Measurements from ENCODE around the gene RELL1. TPM values are rescaled to one million over a fixed set of nuclear protein-coding genes. Genes with fewer than 3 reads are reported as not detected.

RELL1 gene
- total RNA-seq, 1 donor from 2014 or later: 45.8 TPM

DNA sequence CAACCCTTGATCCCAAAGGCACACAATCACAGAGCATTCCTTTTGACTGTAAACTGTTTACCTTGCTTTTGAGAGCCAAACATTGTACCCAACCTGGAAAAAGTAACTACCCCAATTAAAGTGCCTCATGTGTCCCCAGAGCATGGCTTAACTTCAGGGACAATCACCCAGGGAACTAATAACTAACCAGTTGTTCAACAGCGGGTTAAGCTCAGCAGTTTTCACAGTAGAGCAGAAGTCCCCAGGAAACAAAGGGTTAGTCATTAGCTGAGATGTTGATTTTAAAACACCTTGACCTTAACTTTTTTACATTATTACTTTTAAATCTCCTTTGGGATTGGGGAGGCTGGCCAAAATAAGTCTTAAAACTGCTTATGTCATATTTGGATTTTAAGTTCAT, 94.8 kb downstream of the RELL1 start:
- no peaks in the 10 kb centered on the region for H3K27me3 Mint-ChIP-seq
- H3K9me3 Mint-ChIP-seq: no peaks in the 10 kb centered on the region
- no peak for DNase-seq (ENCODE audit: extremely low spot score, unreplicated experiment)
- TF ChIP-seq, protein P1, sequence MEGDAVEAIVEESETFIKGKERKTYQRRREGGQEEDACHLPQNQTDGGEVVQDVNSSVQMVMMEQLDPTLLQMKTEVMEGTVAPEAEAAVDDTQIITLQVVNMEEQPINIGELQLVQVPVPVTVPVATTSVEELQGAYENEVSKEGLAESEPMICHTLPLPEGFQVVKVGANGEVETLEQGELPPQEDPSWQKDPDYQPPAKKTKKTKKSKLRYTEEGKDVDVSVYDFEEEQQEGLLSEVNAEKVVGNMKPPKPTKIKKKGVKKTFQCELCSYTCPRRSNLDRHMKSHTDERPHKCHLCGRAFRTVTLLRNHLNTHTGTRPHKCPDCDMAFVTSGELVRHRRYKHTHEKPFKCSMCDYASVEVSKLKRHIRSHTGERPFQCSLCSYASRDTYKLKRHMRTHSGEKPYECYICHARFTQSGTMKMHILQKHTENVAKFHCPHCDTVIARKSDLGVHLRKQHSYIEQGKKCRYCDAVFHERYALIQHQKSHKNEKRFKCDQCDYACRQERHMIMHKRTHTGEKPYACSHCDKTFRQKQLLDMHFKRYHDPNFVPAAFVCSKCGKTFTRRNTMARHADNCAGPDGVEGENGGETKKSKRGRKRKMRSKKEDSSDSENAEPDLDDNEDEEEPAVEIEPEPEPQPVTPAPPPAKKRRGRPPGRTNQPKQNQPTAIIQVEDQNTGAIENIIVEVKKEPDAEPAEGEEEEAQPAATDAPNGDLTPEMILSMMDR (conservative IDR thresholded peaks at IDR 0.05): no peak
- peaks cover 9% of the 10 kb centered on the region for H3K36me3 Mint-ChIP-seq
- H3K4me3 Mint-ChIP-seq: no peak overlapping the region
- H3K4me1 Mint-ChIP-seq (ENCODE audit: unreplicated experiment): peaks cover 10% of the 10 kb centered on the region
- no peak overlapping the region for H3K27ac Mint-ChIP-seq

- H3K27ac Mint-ChIP-seq: no peak overlapping the region
- no peaks in the 10 kb centered on the region for H3K27me3 Mint-ChIP-seq
- no peak overlapping the region for H3K4me3 Mint-ChIP-seq
- DNase-seq (ENCODE audit: extremely low spot score, unreplicated experiment): no peak
- no peaks in the 10 kb centered on the region for H3K9me3 Mint-ChIP-seq
- peaks cover 9% of the 10 kb centered on the region for H3K36me3 Mint-ChIP-seq
- TF ChIP-seq, protein P1 (conservative IDR thresholded peaks at IDR 0.05): no peak
- H3K4me1 Mint-ChIP-seq (ENCODE audit: unreplicated experiment): peaks cover 10% of the 10 kb centered on the region
Measured at GRCh38 chr4:37590016-37590415, 96.2 kb downstream of the RELL1 start.

GRCh38 chr4:37588150-37588549, 98.0 kb downstream of the RELL1 start:
- H3K27ac Mint-ChIP-seq: no peak overlapping the region

DNA sequence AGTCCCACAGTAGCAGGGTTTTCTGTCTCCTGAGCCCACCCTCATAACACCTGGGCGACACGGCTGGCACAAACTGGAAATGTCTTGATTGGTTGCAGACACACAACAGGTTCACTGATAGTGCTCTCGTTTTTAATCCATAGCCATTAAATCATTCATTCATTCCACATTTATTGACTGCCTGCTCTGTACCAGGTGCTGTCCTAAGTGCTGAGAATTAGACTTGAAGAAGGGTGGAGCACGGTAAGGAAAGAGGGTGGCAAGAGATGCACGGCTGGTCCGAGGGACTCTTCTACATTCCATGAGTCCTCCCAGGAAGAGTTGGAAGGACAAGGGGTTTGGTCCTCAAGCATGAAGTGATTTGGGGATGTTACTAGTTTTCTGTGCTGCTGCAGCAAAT, 100.0 kb downstream of the RELL1 start:
- TF ChIP-seq, protein P1 (conservative IDR thresholded peaks at IDR 0.05): no peak
- no peaks in the 10 kb centered on the region for H3K9me3 Mint-ChIP-seq
- peaks cover 20% of the 10 kb centered on the region for H3K36me3 Mint-ChIP-seq
- DNase-seq (ENCODE audit: extremely low spot score, unreplicated experiment): no peak
- no peak overlapping the region for H3K27ac Mint-ChIP-seq
- H3K27me3 Mint-ChIP-seq: peaks cover 3% of the 10 kb centered on the region
- H3K4me1 Mint-ChIP-seq (ENCODE audit: unreplicated experiment): peaks cover 15% of the 10 kb centered on the region
- no peak overlapping the region for H3K4me3 Mint-ChIP-seq

More at GRCh38 chr4:37588150-37588549, 98.0 kb downstream of the RELL1 start:
- peaks cover 13% of the 10 kb centered on the region for H3K36me3 Mint-ChIP-seq
- no peak overlapping the region for H3K4me3 Mint-ChIP-seq
- no peak for DNase-seq (ENCODE audit: extremely low spot score, unreplicated experiment)
- peaks cover 3% of the 10 kb centered on the region for H3K27me3 Mint-ChIP-seq
- TF ChIP-seq, protein P1 (conservative IDR thresholded peaks at IDR 0.05): no peak
- H3K9me3 Mint-ChIP-seq: no peaks in the 10 kb centered on the region
- peaks cover 15% of the 10 kb centered on the region for H3K4me1 Mint-ChIP-seq (ENCODE audit: unreplicated experiment)

GRCh38 chr4:37584493-37585060, 101.6 kb downstream of the RELL1 start:
- Mint-ChIP-seq H3K4me1 (ENCODE audit: unreplicated experiment) (peaks cover 9% of the 10 kb centered on the region), H3K9me3 (no peaks in the 10 kb centered on the region), H3K4me3 (peak overlapping the region; percentile 89), H3K36me3 (peaks cover 16% of the 10 kb centered on the region), H3K27me3 (peaks cover 3% of the 10 kb centered on the region), H3K27ac (peak overlapping the region; percentile 98)
- DNase-seq (ENCODE audit: extremely low spot score, unreplicated experiment): no peak
- TF ChIP-seq, protein P1 (conservative IDR thresholded peaks at IDR 0.05): no peak

All from type B pancreatic cell (in vitro differentiated cells).